ENCODE results near the gene LIN7B.
"Not testable (repeated sequence)": the region's sequence is repeated elsewhere in the genome, so short reads cannot be mapped to it uniquely, and the experiment has no call there.

LIN7B gene

GRCh38 chr19:49113762-49114629 lies at the start of gene LIN7B:
Gene LIN7B, plus strand, starts transcription at chr19:49114370. Its CDS starts 35 bp downstream, at chr19:49114405.
- DNase-seq (ENCODE audit: low read depth in 2 of 2), result peak; percentile 57 to 73

GRCh38 chr19:49064768-49065611 lies 49.2 kb upstream of the LIN7B start, which contains the start of gene NTF4:
Gene NTF4, minus strand, starts transcription at chr19:49064818. Its CDS starts 2,821 bp downstream, at chr19:49061997.
- DNase-seq (ENCODE audit: low read depth in 2 of 2), result no peak

- no peak for DNase-seq (ENCODE audit: low read depth in 2 of 2)
These were observed 48.2 kb upstream of the LIN7B start for GRCh38 chr19:49065905-49066512.

- DNase-seq (ENCODE audit: low read depth in 2 of 2), result no peak
These were observed 46.6 kb upstream of the LIN7B start for GRCh38 chr19:49067554-49067953.

- no peak for DNase-seq (ENCODE audit: low read depth in 2 of 2)
These were observed 45.1 kb upstream of the LIN7B start for GRCh38 chr19:49069026-49069425.

DNA sequence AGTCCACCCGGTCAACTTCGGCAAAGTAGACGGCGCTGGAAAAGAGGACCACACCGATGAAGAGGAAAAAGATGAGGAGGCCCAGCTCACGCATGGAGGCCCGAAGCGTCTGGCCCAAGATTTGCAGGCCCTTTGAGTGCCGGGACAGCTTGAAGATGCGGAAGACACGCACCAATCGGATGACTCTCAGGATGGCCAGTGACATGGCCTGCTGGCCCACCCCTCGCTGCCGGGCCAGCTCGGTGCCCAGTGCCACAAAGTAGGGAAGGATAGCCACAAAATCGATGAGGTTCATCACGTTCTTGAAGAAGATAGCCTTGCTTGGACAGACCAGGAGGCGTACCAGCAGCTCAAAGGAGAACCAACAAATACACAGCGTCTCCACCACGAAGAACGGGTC lies 43.8 kb upstream of the LIN7B start:
- DNase-seq (ENCODE audit: low read depth in 2 of 2), result no peak

DNA sequence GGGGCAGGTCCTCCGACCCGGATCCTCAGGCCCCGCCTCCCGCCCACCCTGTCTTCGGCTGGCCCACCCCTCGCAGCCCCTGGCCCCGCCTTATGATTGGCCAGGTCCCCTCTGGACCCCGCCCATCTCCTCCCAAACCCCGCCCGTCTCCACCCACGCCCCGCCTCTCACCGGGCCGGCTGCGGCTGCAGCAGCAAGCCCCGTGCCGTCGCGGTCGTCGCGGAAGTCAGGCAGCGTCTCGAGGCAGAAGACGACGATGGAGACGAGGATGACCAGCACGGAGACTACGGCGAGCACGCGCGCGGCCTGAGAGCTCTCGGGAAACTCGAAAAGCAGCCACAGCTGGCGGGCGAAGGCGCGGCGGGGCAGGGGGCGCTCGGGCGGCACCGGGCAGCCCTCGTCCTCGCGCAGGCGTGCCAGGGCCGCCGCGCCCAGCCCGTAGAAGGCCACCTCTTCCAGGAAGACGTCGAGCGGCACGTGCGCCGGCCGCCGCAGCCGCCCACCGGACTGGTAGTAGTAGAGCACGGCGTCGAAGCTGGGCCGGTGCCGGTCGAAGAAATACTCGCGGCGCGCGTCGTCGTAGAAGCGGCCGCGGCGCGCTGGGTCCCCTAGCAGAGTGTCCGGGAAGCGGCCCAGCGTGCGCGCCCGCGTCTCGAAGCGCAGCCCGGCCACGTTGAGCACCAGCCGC lies 42.2 kb upstream of the LIN7B start:
- peak in 1 of 2 donors; percentile 22 for DNase-seq (ENCODE audit: low read depth in 2 of 2)

DNA sequence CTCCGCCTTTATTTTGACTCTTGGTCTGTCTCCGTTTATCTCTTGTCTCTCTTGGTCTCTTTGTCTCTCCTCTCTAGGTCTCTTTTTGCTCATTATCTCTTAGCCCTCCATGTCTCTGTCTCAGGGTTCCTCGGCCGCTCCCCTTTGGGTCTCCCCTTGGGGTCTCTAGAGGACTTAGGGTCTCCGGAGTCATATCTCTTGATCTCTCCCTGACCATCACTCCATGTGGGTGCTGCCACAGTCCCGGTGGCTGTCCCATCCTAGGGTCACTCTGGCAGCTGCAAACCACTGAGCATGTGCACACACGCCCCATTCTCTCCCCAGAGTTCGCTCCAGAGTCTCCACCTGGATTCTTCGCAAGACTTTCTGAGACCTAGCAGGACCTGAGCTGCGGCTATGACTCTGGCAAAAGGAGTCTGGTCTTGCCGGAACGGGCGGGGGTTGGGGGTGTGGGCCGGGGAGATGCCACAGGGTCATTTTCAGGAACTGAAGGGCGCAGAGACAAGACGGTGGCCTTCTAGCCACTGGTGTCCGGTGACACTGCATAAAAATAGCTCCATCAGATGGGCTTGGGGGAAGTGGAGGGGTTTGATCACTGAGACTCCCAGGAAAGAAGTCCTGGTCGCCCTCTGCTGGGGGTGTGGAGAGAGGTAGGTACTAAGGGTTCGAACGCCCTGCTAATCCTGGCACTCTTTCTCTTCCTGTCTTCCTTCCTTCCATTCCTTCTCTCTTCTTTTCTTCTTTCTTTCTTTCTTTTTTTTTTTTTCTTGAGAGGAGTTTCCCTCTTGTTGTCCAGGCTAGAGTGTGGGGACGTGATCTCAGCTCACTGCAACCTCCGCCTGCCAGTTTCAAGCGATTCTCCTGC lies 40.4 kb upstream of the LIN7B start:
- DNase-seq (ENCODE audit: low read depth in 2 of 2), result no peak

- DNase-seq (ENCODE audit: low read depth in 2 of 2), result not testable (repeated sequence)
These were observed 39.3 kb upstream of the LIN7B start for GRCh38 chr19:49074869-49075268.

GRCh38 chr19:49080392-49080791 lies 33.8 kb upstream of the LIN7B start:
- no peak for DNase-seq (ENCODE audit: low read depth in 2 of 2)

- DNase-seq (ENCODE audit: low read depth in 2 of 2), result no peak
These were observed 32.9 kb upstream of the LIN7B start for GRCh38 chr19:49081273-49081672.

GRCh38 chr19:49084206-49085019 lies 29.8 kb upstream of the LIN7B start:
- no peak for DNase-seq (ENCODE audit: low read depth in 2 of 2)

GRCh38 chr19:49085020-49085867 lies 28.9 kb upstream of the LIN7B start, which contains the start of gene SNRNP70:
Gene SNRNP70, plus strand, starts transcription at chr19:49085451. Its CDS starts 964 bp downstream, at chr19:49086415.
- DNase-seq (ENCODE audit: low read depth in 2 of 2), result peak; percentile 97 to 98

- no peak for DNase-seq (ENCODE audit: low read depth in 2 of 2)
These were observed 28.3 kb upstream of the LIN7B start for GRCh38 chr19:49085868-49086232.

GRCh38 chr19:49086296-49086695 lies 27.9 kb upstream of the LIN7B start:
- DNase-seq (ENCODE audit: low read depth in 2 of 2), result no peak

DNA sequence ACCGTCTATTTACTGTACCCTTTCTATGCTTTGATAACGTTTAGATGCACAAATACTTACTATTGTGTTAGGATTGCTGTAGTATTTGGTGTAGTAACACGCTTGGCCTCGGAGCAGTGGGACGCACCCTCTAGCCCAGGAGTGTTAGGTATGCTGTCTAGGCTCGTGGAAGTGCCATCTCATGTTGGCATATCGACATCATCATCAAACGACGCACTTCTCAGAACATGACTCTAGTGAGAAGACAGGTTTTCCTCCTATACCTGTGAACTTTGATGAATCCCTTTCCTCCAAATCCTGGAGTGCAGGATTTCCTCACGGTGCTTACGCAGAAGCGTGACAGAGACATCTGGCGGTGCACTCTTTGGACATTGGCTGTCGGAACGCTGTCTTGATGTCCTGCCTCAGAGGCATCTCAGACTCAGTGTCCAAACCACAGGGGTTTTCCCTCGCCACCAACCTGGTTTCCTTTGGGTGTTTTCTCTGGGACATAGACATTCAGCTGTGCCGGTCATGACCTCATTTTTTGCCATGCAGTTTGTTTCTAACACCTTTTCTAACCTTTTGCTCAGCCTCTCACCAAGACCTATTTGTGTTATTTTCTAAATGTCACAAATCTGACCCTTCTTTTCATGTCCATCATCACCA lies 22.7 kb upstream of the LIN7B start:
- no peak for DNase-seq (ENCODE audit: low read depth in 2 of 2)

DNA sequence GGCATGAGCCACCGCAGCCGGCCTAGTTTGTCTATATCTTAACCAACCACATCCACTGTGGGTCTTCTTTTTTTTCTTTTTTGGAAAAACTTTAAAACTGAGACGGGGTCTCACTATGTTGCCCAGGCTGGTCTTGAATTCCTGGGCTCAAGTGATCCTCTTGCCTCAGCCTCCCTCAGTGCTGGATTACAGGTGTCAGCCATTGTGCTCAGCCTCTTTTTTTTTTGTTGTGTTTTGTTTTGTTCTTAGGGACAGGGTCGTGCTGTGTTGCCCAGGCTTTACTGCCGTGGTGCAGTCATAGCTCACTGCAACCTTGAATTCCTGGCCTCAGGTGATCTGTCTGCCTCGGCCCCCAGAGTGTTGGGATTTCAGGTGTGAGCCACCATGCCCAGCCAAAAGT lies 21.5 kb upstream of the LIN7B start:
- no peak for DNase-seq (ENCODE audit: low read depth in 2 of 2)

All from stimulated activated CD4-positive, alpha-beta T cell treated with anti-CD3 and anti-CD28 coated beads, Interleukin-1b, Interleukin-23, amount 100 ng/mL, for 4 hours (primary cell).